Measurements from ENCODE around the gene RBBP6. TPM values are rescaled to one million over a fixed set of nuclear protein-coding genes. Genes with fewer than 3 reads are reported as not detected.

The RBBP6 gene
- total RNA-seq, 1 experiment from 2014 or later, result 38.4 TPM

- Histone ChIP-seq H3K4me1 (ENCODE audit: insufficient read depth, low read length) (no peaks in the 10 kb centered on the region), H3K27me3 (ENCODE audit: low read length) (no peaks in the 10 kb centered on the region), H3K79me2 (ENCODE audit: low read length) (no peaks in the 10 kb centered on the region), H3K9ac (ENCODE audit: low read length) (no peak overlapping the region), H3K36me3 (ENCODE audit: low read depth, low read length) (no peaks in the 10 kb centered on the region), H3F3A (ENCODE audit: low read length, unreplicated experiment) (no peaks in the 10 kb centered on the region), H3K27ac (ENCODE audit: low read length) (no peak overlapping the region), H3K4me3 (ENCODE audit: low read length) (no peak overlapping the region), H3K9me2 (replicated peaks; ENCODE audit: low read length) (no peaks in the 10 kb centered on the region), H4K20me1 (ENCODE audit: low read length) (no peaks in the 10 kb centered on the region), H3K4me2 (ENCODE audit: low read length) (no peak overlapping the region), H3K9me3 (ENCODE audit: low read length) (no peaks in the 10 kb centered on the region), H2AFZ (ENCODE audit: low read length) (no peak overlapping the region)
- ATAC-seq (no peak), DNase-seq (no peak)
- ChIA-PET POLR2A (ENCODE audit: unreplicated experiment) (no interaction called here), CTCF (no interaction called here)
- intact Hi-C loops (cut with micrococcal nuclease), result loop anchor here (10.0 kb wide), 1 partner anchor 705 kb away; no protein-coding TSS in a partner anchor
- TF ChIP-seq EZH2phosphoT487 (IDR thresholded peaks at IDR 0.05; ENCODE audit: borderline replicate concordance, low read length) (no peak), EZH2 (IDR thresholded peaks at IDR 0.05; ENCODE audit: low read length, unreplicated experiment) (no peak)
- TF ChIP-seq, protein P1, sequence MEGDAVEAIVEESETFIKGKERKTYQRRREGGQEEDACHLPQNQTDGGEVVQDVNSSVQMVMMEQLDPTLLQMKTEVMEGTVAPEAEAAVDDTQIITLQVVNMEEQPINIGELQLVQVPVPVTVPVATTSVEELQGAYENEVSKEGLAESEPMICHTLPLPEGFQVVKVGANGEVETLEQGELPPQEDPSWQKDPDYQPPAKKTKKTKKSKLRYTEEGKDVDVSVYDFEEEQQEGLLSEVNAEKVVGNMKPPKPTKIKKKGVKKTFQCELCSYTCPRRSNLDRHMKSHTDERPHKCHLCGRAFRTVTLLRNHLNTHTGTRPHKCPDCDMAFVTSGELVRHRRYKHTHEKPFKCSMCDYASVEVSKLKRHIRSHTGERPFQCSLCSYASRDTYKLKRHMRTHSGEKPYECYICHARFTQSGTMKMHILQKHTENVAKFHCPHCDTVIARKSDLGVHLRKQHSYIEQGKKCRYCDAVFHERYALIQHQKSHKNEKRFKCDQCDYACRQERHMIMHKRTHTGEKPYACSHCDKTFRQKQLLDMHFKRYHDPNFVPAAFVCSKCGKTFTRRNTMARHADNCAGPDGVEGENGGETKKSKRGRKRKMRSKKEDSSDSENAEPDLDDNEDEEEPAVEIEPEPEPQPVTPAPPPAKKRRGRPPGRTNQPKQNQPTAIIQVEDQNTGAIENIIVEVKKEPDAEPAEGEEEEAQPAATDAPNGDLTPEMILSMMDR (conservative IDR thresholded peaks at IDR 0.05; ENCODE audit: low read depth, low read length), result no peak
- BruUV-seq (replicated peaks), result no TSS peak
Measured at GRCh38 chr16:24509536-24509935, 29.8 kb upstream of the RBBP6 start.

- Histone ChIP-seq H3K4me3 (ENCODE audit: low read length) (no peak overlapping the region), H3F3A (ENCODE audit: low read length, unreplicated experiment) (no peaks in the 10 kb centered on the region), H3K4me2 (ENCODE audit: low read length) (no peak overlapping the region), H3K9ac (ENCODE audit: low read length) (no peak overlapping the region), H2AFZ (ENCODE audit: low read length) (no peak overlapping the region), H3K27ac (ENCODE audit: low read length) (no peak overlapping the region), H3K9me3 (ENCODE audit: low read length) (no peaks in the 10 kb centered on the region), H3K4me1 (ENCODE audit: insufficient read depth, low read length) (no peaks in the 10 kb centered on the region), H3K9me2 (replicated peaks; ENCODE audit: low read length) (no peaks in the 10 kb centered on the region), H3K36me3 (ENCODE audit: low read depth, low read length) (no peaks in the 10 kb centered on the region), H3K79me2 (ENCODE audit: low read length) (no peaks in the 10 kb centered on the region), H4K20me1 (ENCODE audit: low read length) (no peaks in the 10 kb centered on the region), H3K27me3 (ENCODE audit: low read length) (no peaks in the 10 kb centered on the region)
- POLR2A ChIA-PET (ENCODE audit: unreplicated experiment), result no interaction called here
- DNase-seq, result no peak
- no peak for ATAC-seq
- CTCF ChIA-PET, result no interaction called here
- TF ChIP-seq, protein P1 (conservative IDR thresholded peaks at IDR 0.05; ENCODE audit: low read depth, low read length), result no peak
- TF ChIP-seq EZH2 (IDR thresholded peaks at IDR 0.05; ENCODE audit: low read length, unreplicated experiment), result no peak
- TF ChIP-seq EZH2phosphoT487 (IDR thresholded peaks at IDR 0.05; ENCODE audit: borderline replicate concordance, low read length), result no peak
- BruUV-seq (replicated peaks), result no TSS peak
- intact Hi-C loops (cut with micrococcal nuclease), result no loop called here
Measured at GRCh38 chr16:24511174-24511573, 28.2 kb upstream of the RBBP6 start.

DNA sequence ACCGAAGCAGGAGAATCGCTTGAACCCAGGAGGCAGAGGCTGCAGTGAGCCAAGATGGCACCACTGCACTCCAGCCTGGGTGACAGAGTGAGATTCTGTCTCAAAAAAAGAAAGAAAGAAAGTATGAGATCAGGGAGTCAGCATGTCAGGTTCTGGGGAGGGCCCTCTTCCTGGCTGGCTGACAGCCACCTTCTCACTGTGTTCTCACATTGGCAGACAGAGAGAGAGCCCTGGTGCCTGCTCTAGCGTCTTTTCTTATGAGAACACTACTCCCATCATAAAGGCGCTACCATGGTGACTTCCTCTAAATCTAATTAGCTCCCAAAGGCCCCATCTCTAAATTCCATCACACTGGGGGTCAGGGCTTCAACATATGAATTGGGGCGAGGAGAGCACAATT, 27.6 kb upstream of the RBBP6 start:
- no peaks in the 10 kb centered on the region for H3K4me1 ChIP-seq (ENCODE audit: insufficient read depth, low read length)
- H4K20me1 ChIP-seq (ENCODE audit: low read length), result no peaks in the 10 kb centered on the region
- no peak overlapping the region for H3K4me2 ChIP-seq (ENCODE audit: low read length)
- no peaks in the 10 kb centered on the region for H3K9me2 ChIP-seq (replicated peaks; ENCODE audit: low read length)
- H3K9ac ChIP-seq (ENCODE audit: low read length), result no peak overlapping the region
- POLR2A ChIA-PET (ENCODE audit: unreplicated experiment), result no interaction called here
- H3K79me2 ChIP-seq (ENCODE audit: low read length), result no peaks in the 10 kb centered on the region
- no peak overlapping the region for H3K27ac ChIP-seq (ENCODE audit: low read length)
- TF ChIP-seq EZH2 (IDR thresholded peaks at IDR 0.05; ENCODE audit: low read length, unreplicated experiment), result no peak
- no peak for TF ChIP-seq EZH2phosphoT487 (IDR thresholded peaks at IDR 0.05; ENCODE audit: borderline replicate concordance, low read length)
- TF ChIP-seq, protein P1 (conservative IDR thresholded peaks at IDR 0.05; ENCODE audit: low read depth, low read length), result no peak
- DNase-seq (no peak), ATAC-seq (no peak)
- BruUV-seq (replicated peaks), result no TSS peak
- no peaks in the 10 kb centered on the region for H3K27me3 ChIP-seq (ENCODE audit: low read length)
- intact Hi-C loops (cut with micrococcal nuclease), result no loop called here
- H2AFZ ChIP-seq (ENCODE audit: low read length), result no peak overlapping the region
- H3K4me3 ChIP-seq (ENCODE audit: low read length), result no peak overlapping the region
- no peaks in the 10 kb centered on the region for H3K9me3 ChIP-seq (ENCODE audit: low read length)
- H3F3A ChIP-seq (ENCODE audit: low read length, unreplicated experiment), result no peaks in the 10 kb centered on the region
- CTCF ChIA-PET, result no interaction called here
- H3K36me3 ChIP-seq (ENCODE audit: low read depth, low read length), result no peaks in the 10 kb centered on the region

All from PC-3 (cell line).